ENCODE results near the gene MYO1B.

- no peak for TF ChIP-seq CTCF (optimal IDR thresholded peaks at IDR 0.05 in 1 of 3, IDR thresholded peaks at IDR 0.05 in 1 of 3, conservative IDR thresholded peaks at IDR 0.05 in 1 of 3; ENCODE audit: extremely low read depth in 1 of 3, insufficient read depth in 2 of 3, low read length in 3 of 3)
- TF ChIP-seq EZH2 (IDR thresholded peaks at IDR 0.05; ENCODE audit: low read length): no peak
Observed at GRCh38 chr2:191428141-191428540, 182.9 kb downstream of the MYO1B start.
